Osteoblast (primary cell): ENCODE data around the gene SLC7A14. TPM values are rescaled to one million over a fixed set of nuclear protein-coding genes. Genes with fewer than 3 reads are reported as not detected.
A peak's percentile ranks its signal among the peaks of the same experiment; 100 is the strongest.

Experiments used
- DNase-seq: peaks from one replicate; pipeline ENCODE4 v3.0.0; 2011; ENCODE audit warnings: low spot score, mixed read lengths; ENCODE audit not compliant: insufficient read length; ENCODE audit errors: missing footprints
- H2AFZ ChIP-seq: 2 replicates; pipeline ENCODE4 v1.6.0; 2011; ENCODE audit warnings: mild to moderate bottlenecking, low read length
- H3K27ac ChIP-seq: 2 replicates; pipeline ENCODE4 v1.5.1; 2011; ENCODE audit warnings: mild to moderate bottlenecking, low read depth, low read length, moderate library complexity
- H3K27me3 ChIP-seq: 2 replicates; pipeline ENCODE4 v1.6.0; 2012; ENCODE audit warnings: mild to moderate bottlenecking, control low read depth, inconsistent platforms, low read length, moderate library complexity; ENCODE audit not compliant: insufficient read depth
- H3K36me3 ChIP-seq: 2 replicates; pipeline ENCODE4 v1.5.1; 2011; ENCODE audit warnings: mild to moderate bottlenecking, low read length, control low read depth, moderate library complexity; ENCODE audit not compliant: insufficient read depth
- H3K4me1 ChIP-seq: 2 replicates; pipeline ENCODE4 v1.5.1; 2011; ENCODE audit warnings: mild to moderate bottlenecking, low read length, control low read depth, moderate library complexity; ENCODE audit not compliant: insufficient read depth
- H3K4me2 ChIP-seq: 2 replicates; pipeline ENCODE4 v1.6.0; 2011; ENCODE audit warnings: mild to moderate bottlenecking, low read length; ENCODE audit not compliant: insufficient read depth
- H3K4me3 ChIP-seq: fragments of 200-600 bp; sonication (generic); 3 replicates; pipeline ENCODE4 v1.5.1; 2012; ENCODE audit warnings: mild to moderate bottlenecking, low read length, inconsistent platforms; ENCODE audit not compliant: insufficient read depth
- H3K79me2 ChIP-seq: 2 replicates; pipeline ENCODE4 v1.6.0; 2012; ENCODE audit warnings: mild to moderate bottlenecking, low read length, control low read depth, inconsistent platforms; ENCODE audit not compliant: insufficient read depth
- H3K9me3 ChIP-seq: 2 replicates; pipeline ENCODE4 v1.5.1; 2011; ENCODE audit warnings: low read depth, low read length, control low read depth
- H4K20me1 ChIP-seq: 2 replicates; pipeline ENCODE4 v1.6.0; 2012; ENCODE audit warnings: mild to moderate bottlenecking, low read length, control low read depth; ENCODE audit not compliant: insufficient read depth
- total RNA-seq: library from RNA; depleted of rRNA; stranded (reverse); fragments of >200 nt; gene quantifications from 2 replicates; pipeline ENCODE4 v1.2.3, GENCODE V29; 2012
- TF ChIP-seq, protein P1 (sequence below): IDR thresholded peaks from 2 replicates; pipeline ENCODE4 v1.5.1; 2011; ENCODE audit warnings: mild to moderate bottlenecking, low read depth, low read length, moderate library complexity; ENCODE audit errors: extremely low read depth

SLC7A14 gene
- total RNA-seq, 1 donor: 0.36 TPM

DNA sequence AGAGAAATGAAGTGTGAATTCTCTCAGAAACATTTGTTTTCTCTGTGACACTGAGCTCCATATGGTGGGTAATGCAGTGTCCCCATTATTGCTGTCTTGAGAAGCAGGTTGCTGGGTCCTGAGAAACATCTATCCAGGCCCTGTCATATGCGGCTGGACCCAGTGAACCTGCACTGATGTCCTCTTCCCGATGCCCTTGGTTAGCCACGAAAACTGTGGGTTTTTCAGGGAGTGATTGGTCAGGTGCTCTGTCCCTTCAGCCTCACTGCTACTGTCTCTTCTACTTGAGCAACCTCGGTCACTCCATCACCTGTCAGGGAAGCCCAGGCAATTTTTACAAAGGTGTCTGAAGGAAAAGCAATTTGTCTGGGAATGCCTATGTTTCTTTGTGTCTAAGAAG is 77.0 kb downstream of the SLC7A14 start:
- no peak overlapping the region for H3K4me2 ChIP-seq
- no peaks in the 10 kb centered on the region for H3K79me2 ChIP-seq
- H3K9me3 ChIP-seq: no peaks in the 10 kb centered on the region
- no peak overlapping the region for H2AFZ ChIP-seq
- no peak overlapping the region for H3K4me3 ChIP-seq
- no peaks in the 10 kb centered on the region for H4K20me1 ChIP-seq
- peaks cover 11% of the 10 kb centered on the region for H3K4me1 ChIP-seq
- H3K27ac ChIP-seq: no peak overlapping the region
- no peak for DNase-seq
- H3K27me3 ChIP-seq: peaks cover 4% of the 10 kb centered on the region
- TF ChIP-seq, protein P1, sequence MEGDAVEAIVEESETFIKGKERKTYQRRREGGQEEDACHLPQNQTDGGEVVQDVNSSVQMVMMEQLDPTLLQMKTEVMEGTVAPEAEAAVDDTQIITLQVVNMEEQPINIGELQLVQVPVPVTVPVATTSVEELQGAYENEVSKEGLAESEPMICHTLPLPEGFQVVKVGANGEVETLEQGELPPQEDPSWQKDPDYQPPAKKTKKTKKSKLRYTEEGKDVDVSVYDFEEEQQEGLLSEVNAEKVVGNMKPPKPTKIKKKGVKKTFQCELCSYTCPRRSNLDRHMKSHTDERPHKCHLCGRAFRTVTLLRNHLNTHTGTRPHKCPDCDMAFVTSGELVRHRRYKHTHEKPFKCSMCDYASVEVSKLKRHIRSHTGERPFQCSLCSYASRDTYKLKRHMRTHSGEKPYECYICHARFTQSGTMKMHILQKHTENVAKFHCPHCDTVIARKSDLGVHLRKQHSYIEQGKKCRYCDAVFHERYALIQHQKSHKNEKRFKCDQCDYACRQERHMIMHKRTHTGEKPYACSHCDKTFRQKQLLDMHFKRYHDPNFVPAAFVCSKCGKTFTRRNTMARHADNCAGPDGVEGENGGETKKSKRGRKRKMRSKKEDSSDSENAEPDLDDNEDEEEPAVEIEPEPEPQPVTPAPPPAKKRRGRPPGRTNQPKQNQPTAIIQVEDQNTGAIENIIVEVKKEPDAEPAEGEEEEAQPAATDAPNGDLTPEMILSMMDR: no peak
- H3K36me3 ChIP-seq: no peaks in the 10 kb centered on the region

DNA sequence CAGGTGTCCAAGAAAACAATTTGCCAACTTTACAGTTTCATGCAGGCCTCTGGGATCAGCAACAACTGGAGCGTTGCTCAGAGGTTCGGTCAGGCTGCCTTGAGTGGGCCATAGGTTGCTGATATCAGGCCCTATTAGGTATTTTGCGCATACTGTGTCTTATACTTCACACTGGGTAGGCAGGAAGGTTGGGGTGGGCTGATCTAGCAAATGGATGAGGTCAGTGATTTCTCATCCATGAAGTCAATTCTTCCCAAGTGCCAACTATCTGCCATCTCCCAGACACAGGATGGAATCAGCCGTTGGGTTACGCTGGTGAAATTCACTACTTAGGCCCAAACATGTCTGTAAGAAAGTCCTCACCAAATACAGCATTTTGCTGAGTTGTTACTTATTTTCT is 77.6 kb downstream of the SLC7A14 start:
- no peaks in the 10 kb centered on the region for H3K27me3 ChIP-seq
- TF ChIP-seq, protein P1: no peak
- H2AFZ ChIP-seq: no peak overlapping the region
- H3K4me3 ChIP-seq: no peak overlapping the region
- no peaks in the 10 kb centered on the region for H3K9me3 ChIP-seq
- no peaks in the 10 kb centered on the region for H4K20me1 ChIP-seq
- H3K79me2 ChIP-seq: no peaks in the 10 kb centered on the region
- no peak for DNase-seq
- peaks cover 11% of the 10 kb centered on the region for H3K4me1 ChIP-seq
- no peak overlapping the region for H3K4me2 ChIP-seq
- no peaks in the 10 kb centered on the region for H3K36me3 ChIP-seq
- no peak overlapping the region for H3K27ac ChIP-seq

DNA sequence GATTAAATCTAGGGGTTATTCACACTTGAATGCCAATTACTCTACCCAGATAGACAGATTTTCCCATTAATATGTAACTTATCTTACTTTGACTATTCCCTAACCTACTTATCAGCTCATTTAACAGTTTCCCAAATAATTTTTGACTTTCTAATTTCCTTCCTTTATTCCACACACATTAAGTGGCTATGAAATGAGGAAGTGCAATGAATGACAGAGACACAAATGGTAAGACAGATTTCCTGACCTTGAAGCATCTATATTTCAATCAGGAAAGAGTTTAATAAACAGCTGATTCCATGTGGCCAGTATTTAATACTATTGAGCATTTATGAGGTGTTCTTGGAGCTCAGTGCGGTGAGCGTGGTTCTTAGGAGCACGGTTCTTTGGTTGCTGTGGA is 78.8 kb downstream of the SLC7A14 start:
- Histone ChIP-seq H3K27me3 (no peaks in the 10 kb centered on the region), H3K4me3 (no peak overlapping the region), H3K4me1 (peaks cover 11% of the 10 kb centered on the region), H3K4me2 (peak overlapping the region; percentile 25), H3K36me3 (no peaks in the 10 kb centered on the region), H3K79me2 (no peaks in the 10 kb centered on the region), H3K9me3 (no peaks in the 10 kb centered on the region), H3K27ac (peak overlapping the region; percentile 5), H2AFZ (peak overlapping the region; percentile 73), H4K20me1 (no peaks in the 10 kb centered on the region)
- TF ChIP-seq, protein P1: no peak
- DNase-seq: no peak

DNA sequence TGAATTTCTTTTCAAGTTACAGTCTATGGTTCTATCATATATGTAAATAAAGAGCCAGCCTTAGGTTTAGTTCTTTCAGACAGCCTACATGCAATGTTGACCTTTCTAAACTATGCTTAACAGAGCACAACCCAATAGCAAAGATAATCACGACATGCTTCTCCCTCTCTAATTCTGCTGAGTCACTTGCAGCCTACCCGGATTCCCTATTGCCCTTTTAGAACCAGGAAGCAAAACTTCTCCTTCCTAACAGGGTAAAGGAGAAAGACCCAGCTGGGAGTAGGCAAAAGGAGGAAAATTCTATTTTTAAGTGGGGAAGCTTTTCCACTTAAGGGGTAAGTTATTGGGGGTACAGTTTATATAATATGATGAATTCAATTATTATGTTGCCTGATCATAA is 79.3 kb downstream of the SLC7A14 start:
- Histone ChIP-seq H3K4me2 (peak overlapping the region; percentile 25), H3K9me3 (no peaks in the 10 kb centered on the region), H3K27ac (peak overlapping the region; percentile 5), H3K4me3 (no peak overlapping the region), H3K27me3 (no peaks in the 10 kb centered on the region), H4K20me1 (no peaks in the 10 kb centered on the region), H3K79me2 (no peaks in the 10 kb centered on the region), H3K4me1 (peaks cover 11% of the 10 kb centered on the region), H3K36me3 (no peaks in the 10 kb centered on the region), H2AFZ (peak overlapping the region; percentile 73)
- DNase-seq: peak; percentile 72
- TF ChIP-seq, protein P1: no peak
